MCF 10A (cell line): Measurements from ENCODE around the gene TMEM53. TPM values are rescaled to one million over a fixed set of nuclear protein-coding genes. Genes with fewer than 3 reads are reported as not detected.

Experiments
- BruUV-seq: library from RNA; stranded (reverse); fragments of 400-500 nt; replicated peaks from 2 replicates; lab custom pipeline; 2021; lab: Mats Ljungman, UMichigan
- CTCF ChIA-PET: fragments of 300-600 bp; sonication (Branson Sonifier 250); formaldehyde crosslinking; extraction: SDS; loops from one replicate; lab custom pipeline; 2021; ENCODE audit warnings: antibody characterized with exemption, inconsistent platforms; lab: Yijun Ruan, JAX
- POLR2A ChIA-PET: fragments of 300-600, 350-650 bp; sonication (Branson Sonifier 250); formaldehyde crosslinking; extraction: SDS; loops from one replicate; lab custom pipeline; 2020; ENCODE audit warnings: antibody characterized with exemption, inconsistent platforms; lab: Yijun Ruan, JAX
- DNase-seq: peaks from one replicate; pipeline ENCODE4 v3.0.0-alpha.2; 2018; ENCODE audit not compliant: unreplicated experiment
- H3K27ac Mint-ChIP-seq: one replicate; pipeline ENCODE4 v1.8.0; 2022; ENCODE audit warnings: mild to moderate bottlenecking, low read depth, mixed read lengths; ENCODE audit not compliant: unreplicated experiment
- H3K27me3 Mint-ChIP-seq: one replicate; pipeline ENCODE4 v1.8.0; 2022; ENCODE audit warnings: mixed read lengths; ENCODE audit not compliant: insufficient read depth, unreplicated experiment
- H3K36me3 Mint-ChIP-seq: one replicate; pipeline ENCODE4 v1.8.0; 2022; ENCODE audit warnings: mild to moderate bottlenecking, moderate library complexity, mixed read lengths; ENCODE audit not compliant: insufficient read depth, unreplicated experiment
- H3K4me1 Mint-ChIP-seq: one replicate; pipeline ENCODE4 v1.8.0; 2022; ENCODE audit warnings: mixed read lengths; ENCODE audit not compliant: insufficient read depth, unreplicated experiment
- H3K4me3 Mint-ChIP-seq: one replicate; pipeline ENCODE4 v1.8.0; 2022; ENCODE audit warnings: mild to moderate bottlenecking, moderate library complexity, mixed read lengths; ENCODE audit not compliant: unreplicated experiment
- H3K9me3 Mint-ChIP-seq: one replicate; pipeline ENCODE4 v1.8.0; 2022; ENCODE audit warnings: mixed read lengths; ENCODE audit not compliant: unreplicated experiment
- CTCF ChIP-seq: fragments of 200-600 bp; IDR thresholded peaks from one replicate; pipeline ENCODE4 v1.8.0; 2022; ENCODE audit warnings: antibody characterized with exemption, mild to moderate bottlenecking; ENCODE audit not compliant: unreplicated experiment
- intact Hi-C: fragments of 100-400 bp; cut with micrococcal nuclease; formaldehyde crosslinking; loops from 2 replicates; pipeline ENCODE4 v1.14.1; 2022
- total RNA-seq: library from RNA; stranded (reverse); gene quantifications from 2 replicates; pipeline ENCODE4 v1.2.3, GENCODE V29; 2022

Gene TMEM53
- total RNA-seq, 1 experiment from 2014 or later: 2.2 TPM

GRCh38 chr1:44713321-44713781 is 39.1 kb upstream of the TMEM53 start:
- H3K4me3 Mint-ChIP-seq: no peak overlapping the region
- intact Hi-C loops: no loop called here
- ChIA-PET CTCF (interaction anchor here (0.6 to 2.4 kb wide), 5 partner anchors 9 to 866 kb away, joined by 3 to 6 read pairs (median 4); no protein-coding TSS in a partner anchor), POLR2A (interaction anchor here (0.9 to 2.6 kb wide), 5 partner anchors 8 to 298 kb away, joined by 3 to 14 read pairs (median 4); partner anchors contain the start of genes ARMH1, HECTD3 and RNU5D-1)
- no peak for TF ChIP-seq CTCF
- H3K4me1 Mint-ChIP-seq: peaks cover 7% of the 10 kb centered on the region
- peaks cover 14% of the 10 kb centered on the region for H3K27me3 Mint-ChIP-seq
- H3K9me3 Mint-ChIP-seq: no peaks in the 10 kb centered on the region
- no peak overlapping the region for H3K27ac Mint-ChIP-seq
- DNase-seq: peak; percentile 61
- BruUV-seq: no TSS peak
- no peaks in the 10 kb centered on the region for H3K36me3 Mint-ChIP-seq

GRCh38 chr1:44707959-44708831 is 33.9 kb upstream of the TMEM53 start:
- H3K36me3 Mint-ChIP-seq: no peaks in the 10 kb centered on the region
- H3K4me3 Mint-ChIP-seq: no peak overlapping the region
- peak; percentile 75 for DNase-seq
- no peak overlapping the region for H3K27ac Mint-ChIP-seq
- H3K4me1 Mint-ChIP-seq: peaks cover 17% of the 10 kb centered on the region
- intact Hi-C loops: loop anchor here (5.0 kb wide), 1 partner anchor 51 kb away; no protein-coding TSS in a partner anchor
- H3K9me3 Mint-ChIP-seq: no peaks in the 10 kb centered on the region
- BruUV-seq: no TSS peak
- ChIA-PET POLR2A (interaction anchor here (1.2 to 3.9 kb wide), 3 partner anchors 14 to 34 kb away, joined by 3 to 14 read pairs (median 8); partner anchors contain the start of genes ARMH1 and TMEM53), CTCF (interaction anchor here (0.5 to 1.4 kb wide), 6 partner anchors 9 to 671 kb away, joined by 3 to 6 read pairs (median 4); partner anchors contain the start of gene TMEM53)
- H3K27me3 Mint-ChIP-seq: peaks cover 14% of the 10 kb centered on the region
- TF ChIP-seq CTCF: peak; percentile 37

GRCh38 chr1:44707112-44707881 is 33.0 kb upstream of the TMEM53 start:
- H3K36me3 Mint-ChIP-seq: no peaks in the 10 kb centered on the region
- no peak for TF ChIP-seq CTCF
- peaks cover 24% of the 10 kb centered on the region for H3K4me1 Mint-ChIP-seq
- no peaks in the 10 kb centered on the region for H3K9me3 Mint-ChIP-seq
- no peak overlapping the region for H3K4me3 Mint-ChIP-seq
- H3K27me3 Mint-ChIP-seq: peaks cover 14% of the 10 kb centered on the region
- peak; percentile 84 for DNase-seq
- BruUV-seq: no TSS peak
- intact Hi-C loops: loop anchor here (5.0 kb wide), 1 partner anchor 50 kb away; no protein-coding TSS in a partner anchor
- H3K27ac Mint-ChIP-seq: no peak overlapping the region
- POLR2A ChIA-PET: interaction anchor here (0.7 to 3.9 kb wide), 5 partner anchors 15 to 353 kb away, joined by 3 to 14 read pairs (median 5); partner anchors contain the start of genes ARMH1, RNU5D-1 and TMEM53
- CTCF ChIA-PET: interaction anchor here (0.6 to 2.5 kb wide), 7 partner anchors 8 to 489 kb away, joined by 3 to 10 read pairs (median 5); no protein-coding TSS in a partner anchor
